ENCODE measurements around the gene CPEB4.

Gene CPEB4

GRCh38 chr5:173859408-173860159 lies 28.6 kb upstream of the CPEB4 start:
- DNase-seq (ENCODE audit: low spot score), result no peak

GRCh38 chr5:173862047-173862477 lies 26.1 kb upstream of the CPEB4 start:
- no peak for DNase-seq (ENCODE audit: low spot score)

GRCh38 chr5:173863359-173863758 lies 24.8 kb upstream of the CPEB4 start:
- DNase-seq (ENCODE audit: low spot score), result no peak

DNA sequence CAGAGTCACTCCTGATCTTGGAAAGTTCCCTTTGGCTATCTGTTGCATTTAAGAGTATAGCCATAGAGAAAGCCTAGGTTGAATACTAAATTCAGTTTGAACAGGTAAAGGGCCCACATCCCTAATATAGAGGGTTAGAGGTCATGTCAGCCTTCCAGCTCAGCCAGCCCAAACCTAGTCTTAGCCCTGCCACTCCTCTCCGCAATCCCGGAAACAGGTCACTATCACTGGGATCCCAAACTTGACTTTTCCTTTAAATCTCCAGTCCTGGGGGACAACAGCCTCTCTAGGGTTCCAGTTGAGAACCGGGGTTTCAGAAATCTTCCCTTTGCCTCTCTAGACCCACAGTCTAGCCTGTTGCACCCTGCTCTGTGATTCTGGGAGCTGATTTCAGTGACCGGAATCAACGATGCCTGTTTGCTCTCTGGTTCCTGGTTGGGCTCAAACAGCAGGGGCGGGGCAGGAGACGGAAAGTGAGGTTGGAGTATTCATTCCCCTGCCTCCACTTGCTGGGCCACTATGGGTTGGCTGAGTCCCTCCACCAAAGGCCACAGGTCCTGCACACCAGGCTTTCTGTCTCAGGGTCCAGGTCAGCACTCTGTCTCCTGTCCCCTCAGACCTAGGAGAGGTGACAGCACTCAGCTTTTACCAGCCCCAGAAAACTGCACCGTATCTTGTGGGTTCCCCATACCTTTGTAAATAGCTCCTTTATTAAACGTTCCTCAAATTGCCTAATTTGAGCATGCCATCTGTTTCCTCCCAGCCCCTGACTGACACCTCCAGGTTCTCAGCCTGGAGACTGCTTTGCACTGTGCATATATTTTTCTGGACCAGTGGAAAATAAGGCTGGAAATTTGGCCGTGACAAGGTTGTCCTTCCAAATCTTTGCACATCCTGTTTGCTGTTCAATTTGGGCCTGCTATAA lies 23.8 kb upstream of the CPEB4 start:
- DNase-seq (ENCODE audit: low spot score), result no peak

- DNase-seq (ENCODE audit: low spot score), result no peak
These were observed 21.8 kb upstream of the CPEB4 start for GRCh38 chr5:173866243-173866857.

- DNase-seq (ENCODE audit: low spot score), result no peak
These were observed 21.1 kb upstream of the CPEB4 start for GRCh38 chr5:173866858-173867679.

DNA sequence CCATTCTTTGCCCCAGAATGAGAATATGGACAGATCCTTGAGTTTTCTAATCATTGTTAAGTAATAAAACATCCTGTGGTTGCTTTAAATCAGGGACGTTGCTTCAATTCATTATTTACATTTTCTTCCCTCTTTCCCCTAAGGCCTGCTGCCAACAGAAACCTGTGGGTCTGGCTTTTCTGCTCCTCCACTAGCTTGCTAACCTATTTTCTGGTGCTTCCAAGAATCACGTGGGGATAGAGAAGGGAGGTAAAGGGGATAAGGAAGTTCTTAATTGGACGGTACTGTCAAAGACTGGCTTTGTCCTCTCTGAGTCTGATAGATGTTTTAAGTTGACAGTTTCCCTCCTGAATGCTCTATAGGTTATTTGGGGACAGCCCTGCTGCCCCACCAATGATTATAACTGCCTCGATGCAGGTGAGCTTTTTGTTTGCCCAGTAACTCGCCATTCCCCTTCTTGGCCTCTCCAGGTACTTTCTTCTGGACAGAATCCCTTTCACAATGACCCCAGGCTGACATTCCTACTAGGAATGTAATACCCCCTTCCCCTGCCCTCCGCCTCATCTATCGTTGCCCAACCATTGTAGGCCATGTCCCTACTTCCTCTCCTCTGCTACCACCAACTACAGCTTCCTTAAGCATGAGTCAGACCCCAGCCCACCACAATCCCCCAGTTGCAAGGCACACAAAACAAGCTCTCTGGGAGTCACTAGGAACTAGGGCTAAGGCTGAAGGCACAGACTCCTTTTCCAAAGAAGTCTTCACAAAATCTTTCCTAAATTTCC lies 19.9 kb upstream of the CPEB4 start:
- DNase-seq (ENCODE audit: low spot score), result no peak

DNA sequence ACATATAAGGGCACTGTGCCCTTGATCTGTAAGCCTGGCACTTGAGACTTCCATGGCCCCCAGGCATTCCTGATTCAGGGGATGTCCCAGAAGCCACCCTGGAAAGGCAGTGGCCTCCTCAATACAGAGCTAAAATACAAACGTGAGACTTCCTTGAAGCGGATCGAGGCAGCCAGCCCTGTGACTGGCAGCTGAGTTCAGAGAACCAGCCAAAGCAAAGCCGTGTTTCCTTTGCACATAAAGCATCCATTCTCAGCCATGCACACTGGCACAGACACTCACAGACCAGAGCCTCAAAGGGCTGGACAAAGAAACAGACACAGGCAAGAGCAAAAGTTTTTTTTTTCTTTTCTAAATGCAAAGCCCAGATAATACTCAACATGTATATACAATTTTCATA lies 18.8 kb upstream of the CPEB4 start:
- DNase-seq (ENCODE audit: low spot score), result no peak

- no peak for DNase-seq (ENCODE audit: low spot score)
These were observed 15.2 kb upstream of the CPEB4 start for GRCh38 chr5:173872957-173873305.

DNA sequence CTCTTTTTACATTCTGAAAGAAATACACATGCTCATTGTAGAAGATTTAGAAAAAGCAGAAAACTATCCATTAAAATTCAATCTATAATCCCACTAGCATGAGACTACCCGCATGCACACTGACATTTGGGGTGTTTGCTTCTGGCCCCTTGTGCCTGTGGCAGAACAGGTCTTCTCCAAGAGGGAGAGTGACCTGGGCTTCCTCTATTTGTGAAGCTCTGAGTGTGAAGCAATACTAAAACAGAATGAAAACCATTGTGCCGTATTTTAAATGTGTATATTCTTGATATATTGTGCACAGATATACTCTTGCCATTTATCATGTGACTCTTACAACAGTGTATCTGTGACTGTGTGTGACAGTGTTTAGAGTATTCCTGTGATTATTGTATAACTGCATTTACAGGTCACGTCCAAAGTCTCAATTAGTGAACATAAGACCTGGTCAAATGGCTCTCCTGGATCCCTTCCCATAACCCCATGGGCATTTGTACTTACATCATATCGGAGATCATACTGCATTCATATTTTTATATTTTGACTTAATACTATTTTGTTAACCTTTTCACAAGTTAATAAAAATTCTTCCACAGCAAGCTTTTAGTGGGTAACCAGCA lies 14.7 kb upstream of the CPEB4 start:
- DNase-seq (ENCODE audit: low spot score), result no peak

- DNase-seq (ENCODE audit: low spot score), result no peak
These were observed 13.0 kb upstream of the CPEB4 start for GRCh38 chr5:173875189-173875588.

DNA sequence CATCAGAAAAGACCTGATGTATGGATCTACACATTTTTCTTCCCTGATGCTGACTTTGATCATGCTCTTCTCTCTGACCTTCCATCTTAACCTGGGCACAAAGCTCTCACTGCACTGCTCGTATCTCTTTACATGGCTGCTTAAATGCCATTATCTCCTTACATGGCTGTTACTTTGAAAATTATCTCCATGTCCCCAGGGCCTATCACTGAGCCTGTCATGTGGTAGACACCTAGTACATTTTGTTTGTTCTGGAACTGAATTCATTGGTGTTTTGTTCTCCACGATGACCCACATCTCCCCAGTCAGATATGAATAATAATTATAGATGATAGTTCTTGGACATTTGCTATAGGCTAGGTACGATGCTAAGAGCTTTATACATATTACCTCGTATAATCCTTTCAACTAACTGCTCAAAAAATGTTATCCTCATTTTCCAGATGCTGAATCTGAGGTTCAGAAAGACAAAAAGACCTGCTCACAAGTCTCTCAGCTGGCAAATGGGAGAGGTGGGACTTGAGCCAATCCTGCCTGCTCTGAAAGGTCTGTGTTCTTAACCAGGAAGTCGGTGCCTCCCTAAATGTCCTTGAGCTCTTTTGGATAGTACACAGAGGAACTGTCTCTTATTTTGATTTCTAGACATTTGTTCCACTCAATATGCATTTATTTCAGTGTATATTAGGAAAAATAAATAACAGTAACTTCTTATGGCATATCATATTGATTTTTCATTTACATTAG lies 9.8 kb upstream of the CPEB4 start:
- no peak for DNase-seq (ENCODE audit: low spot score)

GRCh38 chr5:173880306-173880985 lies 7.7 kb upstream of the CPEB4 start:
- DNase-seq (ENCODE audit: low spot score), result no peak

DNA sequence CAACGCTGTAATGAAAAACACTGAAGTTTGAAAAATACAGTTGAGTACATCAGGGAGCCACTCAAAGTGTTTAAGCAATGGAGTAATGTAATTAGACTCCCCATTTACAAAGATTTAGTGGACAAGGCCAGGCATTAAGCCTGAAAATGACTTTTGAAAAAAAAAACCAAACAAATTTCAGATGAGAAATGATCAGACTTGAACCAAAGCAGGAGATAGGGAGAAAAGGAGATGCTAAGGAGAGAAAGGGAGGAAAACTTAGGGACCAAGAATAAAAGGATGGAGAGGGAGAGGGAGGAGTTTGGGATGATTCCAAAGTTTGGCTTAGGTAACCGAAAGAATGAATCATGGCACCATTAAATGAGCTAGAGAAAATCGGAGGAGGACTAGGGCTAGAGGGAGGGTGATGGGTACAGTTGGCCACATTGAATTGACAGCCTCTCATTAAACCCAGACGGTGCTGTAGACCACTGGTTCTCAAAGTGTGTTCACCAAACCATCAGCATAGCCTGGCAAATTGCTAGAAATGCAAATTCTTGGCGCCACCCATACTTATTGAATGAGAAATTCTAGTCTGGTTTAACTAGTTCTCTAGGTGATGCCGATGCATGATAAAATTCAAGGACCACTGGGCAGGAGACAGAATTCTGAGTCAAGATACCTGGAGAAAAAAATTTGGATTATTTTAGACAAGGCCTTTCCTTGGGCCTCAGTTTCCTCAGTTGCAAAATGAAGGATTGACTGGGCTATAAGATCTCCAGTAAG lies 6.2 kb upstream of the CPEB4 start:
- no peak for DNase-seq (ENCODE audit: low spot score)

- no peak for DNase-seq (ENCODE audit: low spot score)
These were observed 5.5 kb upstream of the CPEB4 start for GRCh38 chr5:173882632-173883031.

DNA sequence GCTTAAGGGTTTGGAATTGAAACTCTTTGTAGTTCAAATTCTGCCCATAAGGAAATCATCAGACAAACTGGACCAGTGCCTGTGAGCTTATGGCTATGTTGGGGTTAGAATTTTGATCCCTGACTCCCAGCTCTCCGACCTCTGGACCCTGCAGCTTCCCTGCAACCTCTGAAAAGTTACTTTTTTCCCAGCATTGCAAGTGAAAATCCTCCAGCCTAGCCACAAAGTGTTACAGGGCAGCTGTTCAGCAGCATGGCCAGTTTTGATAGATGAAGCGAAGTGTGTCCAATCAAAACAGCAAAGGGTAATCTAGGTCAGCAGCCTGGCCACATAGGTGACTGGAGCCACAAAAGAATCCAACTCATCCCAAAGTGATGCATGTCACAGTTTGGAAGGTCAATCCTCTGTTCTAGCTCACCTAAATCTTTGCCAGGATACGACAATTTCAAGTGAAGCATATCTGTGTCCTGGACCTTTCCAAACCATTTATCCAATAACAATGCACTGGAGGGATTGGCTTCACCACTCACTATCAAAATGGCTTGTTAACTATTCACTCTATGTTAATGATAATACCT lies 4.7 kb upstream of the CPEB4 start:
- no peak for DNase-seq (ENCODE audit: low spot score)

GRCh38 chr5:173884402-173885053 lies 3.6 kb upstream of the CPEB4 start:
- no peak for DNase-seq (ENCODE audit: low spot score)

DNA sequence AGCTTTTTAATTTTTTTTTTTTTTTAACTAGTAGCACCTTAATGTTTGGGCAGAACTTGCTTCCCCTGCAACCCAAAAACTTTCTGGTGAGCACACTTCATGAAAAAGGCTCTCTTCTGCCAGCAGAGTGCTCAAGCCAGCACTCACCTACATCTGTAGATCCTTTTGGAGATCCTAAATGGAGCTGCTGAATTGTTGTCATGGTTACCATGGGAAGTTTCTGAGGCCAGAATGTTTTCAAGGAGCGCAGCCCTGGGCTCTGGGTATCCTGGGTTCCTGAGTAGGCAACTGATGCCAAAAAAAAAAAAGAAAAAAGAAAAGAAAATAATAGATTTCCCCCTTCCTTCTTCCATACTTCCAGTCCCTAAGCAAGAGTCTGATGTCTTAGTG lies 3.1 kb upstream of the CPEB4 start:
- DNase-seq (ENCODE audit: low spot score), result no peak

Measured in ecto neural progenitor cell (in vitro differentiated cells).